AG09319 (cell line): Measurements from ENCODE around the gene POU2F3.
"Not testable (repeated sequence)": the region's sequence is repeated elsewhere in the genome, so short reads cannot be mapped to it uniquely, and the experiment has no call there.

Experiments
- DNase-seq: peaks from one replicate; pipeline ENCODE4 v3.0.0-alpha.2; 2010; ENCODE audit warnings: low read depth; ENCODE audit errors: extremely low read depth
- TF ChIP-seq, protein P1 (sequence below): IDR thresholded peaks from 2 replicates; pipeline ENCODE4 v1.5.1; 2011; ENCODE audit warnings: low read depth, mild to moderate bottlenecking, inconsistent platforms, low read length, moderate library complexity

Gene POU2F3

DNA sequence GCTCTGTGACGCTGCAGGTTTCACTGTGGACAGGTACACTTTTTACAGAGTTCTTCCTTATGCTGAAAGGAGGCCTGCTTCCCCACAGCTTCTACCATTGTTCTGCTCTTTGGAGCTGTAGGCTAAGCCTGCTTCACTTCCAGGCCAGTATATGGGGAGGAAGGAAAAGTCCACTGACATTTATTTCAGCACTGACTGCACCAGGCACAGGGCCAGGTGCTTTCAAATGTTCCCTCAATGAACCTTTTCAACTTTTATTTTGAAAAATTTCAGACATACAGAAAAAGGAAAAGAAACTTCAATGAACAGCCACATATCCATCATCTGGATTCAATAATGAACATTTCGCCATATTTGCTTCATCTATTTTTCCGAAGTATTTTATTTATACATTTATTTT lies 22.0 kb downstream of the POU2F3 start:
- TF ChIP-seq, protein P1, sequence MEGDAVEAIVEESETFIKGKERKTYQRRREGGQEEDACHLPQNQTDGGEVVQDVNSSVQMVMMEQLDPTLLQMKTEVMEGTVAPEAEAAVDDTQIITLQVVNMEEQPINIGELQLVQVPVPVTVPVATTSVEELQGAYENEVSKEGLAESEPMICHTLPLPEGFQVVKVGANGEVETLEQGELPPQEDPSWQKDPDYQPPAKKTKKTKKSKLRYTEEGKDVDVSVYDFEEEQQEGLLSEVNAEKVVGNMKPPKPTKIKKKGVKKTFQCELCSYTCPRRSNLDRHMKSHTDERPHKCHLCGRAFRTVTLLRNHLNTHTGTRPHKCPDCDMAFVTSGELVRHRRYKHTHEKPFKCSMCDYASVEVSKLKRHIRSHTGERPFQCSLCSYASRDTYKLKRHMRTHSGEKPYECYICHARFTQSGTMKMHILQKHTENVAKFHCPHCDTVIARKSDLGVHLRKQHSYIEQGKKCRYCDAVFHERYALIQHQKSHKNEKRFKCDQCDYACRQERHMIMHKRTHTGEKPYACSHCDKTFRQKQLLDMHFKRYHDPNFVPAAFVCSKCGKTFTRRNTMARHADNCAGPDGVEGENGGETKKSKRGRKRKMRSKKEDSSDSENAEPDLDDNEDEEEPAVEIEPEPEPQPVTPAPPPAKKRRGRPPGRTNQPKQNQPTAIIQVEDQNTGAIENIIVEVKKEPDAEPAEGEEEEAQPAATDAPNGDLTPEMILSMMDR: no peak
- DNase-seq: no peak

DNA sequence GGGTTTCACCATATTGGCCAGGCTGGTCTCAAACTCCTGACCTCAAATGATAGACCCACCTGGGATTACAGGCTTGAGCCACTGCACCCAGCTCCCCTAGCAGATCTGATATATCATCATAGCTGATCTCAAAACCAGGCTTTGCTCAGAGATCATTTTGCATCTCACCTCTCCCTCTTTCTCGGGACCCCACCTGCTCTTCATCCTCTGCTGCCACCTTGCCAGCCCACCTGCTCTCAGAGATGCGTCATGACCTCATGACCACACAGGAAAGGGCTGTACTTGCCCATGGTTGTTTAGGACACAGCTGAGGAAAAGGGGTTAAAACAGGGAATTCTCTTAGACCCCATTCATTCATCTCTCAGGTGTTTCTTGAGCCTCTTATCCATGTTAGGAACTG lies 27.4 kb downstream of the POU2F3 start:
- TF ChIP-seq, protein P1: no peak
- no peak for DNase-seq

DNA sequence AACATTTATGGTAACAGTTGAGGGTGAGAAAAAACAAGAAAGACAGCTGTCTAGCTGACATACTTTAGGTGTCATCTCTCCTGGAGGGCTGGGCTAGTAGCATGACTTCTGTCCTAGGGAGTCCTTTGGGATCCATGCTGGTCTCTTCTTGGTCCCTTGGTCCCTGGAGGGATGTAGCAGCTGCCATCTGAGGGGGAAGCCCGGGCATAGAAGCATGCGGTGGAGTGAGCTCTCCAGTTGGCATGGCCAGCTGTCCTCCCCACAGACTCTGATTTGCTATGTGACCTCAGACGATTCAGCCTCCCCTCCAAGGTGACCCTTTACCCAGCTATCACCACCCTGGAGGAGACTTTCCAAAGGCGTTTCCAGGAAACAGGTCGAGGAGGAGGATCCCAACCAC lies 28.7 kb downstream of the POU2F3 start:
- no peak for DNase-seq
- TF ChIP-seq, protein P1: no peak

DNA sequence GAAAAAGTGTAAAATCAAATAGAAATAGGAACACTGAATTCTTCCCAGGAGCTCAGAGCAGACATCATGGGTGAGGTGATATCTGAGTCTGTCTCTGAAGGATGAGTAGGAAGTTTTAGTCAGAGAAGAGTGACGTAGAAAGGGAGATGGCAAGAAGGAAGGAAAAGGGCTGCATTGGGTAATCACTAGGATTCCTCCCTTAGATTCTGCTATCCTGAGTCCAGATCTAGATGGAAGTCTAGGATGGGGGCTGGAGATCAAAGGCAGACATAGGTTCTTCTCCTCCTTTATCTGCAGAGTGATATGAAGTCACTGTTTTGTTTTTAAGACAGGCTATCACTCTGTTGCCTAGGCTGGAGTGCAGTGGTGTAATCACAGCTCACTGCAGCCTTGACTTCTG lies 30.4 kb downstream of the POU2F3 start:
- TF ChIP-seq, protein P1: no peak
- no peak for DNase-seq

DNA sequence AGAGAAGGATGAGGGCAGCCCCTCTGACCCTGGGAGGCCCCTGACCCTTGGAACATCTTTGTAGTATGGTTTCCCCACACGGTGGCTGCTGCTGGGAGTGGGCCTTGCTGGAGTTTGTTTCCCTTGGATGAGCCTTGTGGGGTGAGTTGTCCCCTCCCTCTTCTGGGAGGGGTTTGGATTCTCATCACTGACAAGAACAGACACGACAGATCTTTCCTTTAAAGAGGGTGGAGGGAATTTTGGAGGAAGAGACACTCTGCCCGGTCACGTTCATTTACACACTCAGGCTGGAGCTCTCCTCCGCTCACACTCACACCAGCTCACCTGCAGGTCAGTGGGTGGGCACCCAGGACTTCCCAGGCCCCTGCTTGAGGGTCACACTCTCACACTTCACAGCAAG lies 31.7 kb downstream of the POU2F3 start:
- no peak for DNase-seq
- TF ChIP-seq, protein P1: no peak

DNA sequence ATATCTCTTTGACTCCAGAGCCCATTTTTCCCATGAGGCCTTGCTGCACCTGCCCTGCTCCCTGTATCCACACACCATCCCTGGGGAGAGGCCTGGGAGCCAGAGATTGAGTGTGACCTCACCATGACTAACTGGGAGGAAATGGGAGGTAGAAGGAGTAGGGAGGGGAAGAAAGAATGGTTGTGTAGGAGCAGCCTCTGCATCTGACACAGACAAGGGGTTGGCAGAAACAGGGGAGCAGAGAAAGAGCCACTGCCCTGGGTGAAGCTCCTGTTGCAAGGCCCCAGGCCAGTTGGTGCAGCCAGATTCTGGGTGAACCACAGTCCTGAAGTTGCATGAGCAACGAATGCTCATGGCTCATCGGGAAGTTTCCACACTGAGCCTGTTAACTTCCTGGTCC lies 32.4 kb downstream of the POU2F3 start:
- DNase-seq: no peak
- TF ChIP-seq, protein P1: no peak

DNA sequence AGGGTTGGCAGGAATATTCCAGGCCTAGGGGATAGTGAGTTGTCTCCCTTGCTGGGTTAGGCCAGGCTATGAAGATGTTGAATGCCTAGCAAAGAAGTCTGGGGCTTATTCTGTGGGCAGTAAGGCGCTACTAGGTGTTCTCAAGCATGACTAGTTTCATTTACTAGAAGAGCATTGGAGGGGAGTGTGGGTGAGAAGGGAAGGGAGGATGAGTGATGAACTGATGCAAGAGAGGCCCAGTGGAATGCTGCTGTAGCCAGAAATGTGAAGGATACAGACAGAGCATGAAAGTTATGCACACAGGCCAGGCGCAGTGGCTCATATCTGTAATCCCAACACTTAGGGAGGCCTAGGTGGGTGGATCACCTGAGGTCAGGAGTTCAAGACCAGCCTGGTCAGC lies 33.5 kb downstream of the POU2F3 start:
- TF ChIP-seq, protein P1: no peak
- no peak for DNase-seq

DNA sequence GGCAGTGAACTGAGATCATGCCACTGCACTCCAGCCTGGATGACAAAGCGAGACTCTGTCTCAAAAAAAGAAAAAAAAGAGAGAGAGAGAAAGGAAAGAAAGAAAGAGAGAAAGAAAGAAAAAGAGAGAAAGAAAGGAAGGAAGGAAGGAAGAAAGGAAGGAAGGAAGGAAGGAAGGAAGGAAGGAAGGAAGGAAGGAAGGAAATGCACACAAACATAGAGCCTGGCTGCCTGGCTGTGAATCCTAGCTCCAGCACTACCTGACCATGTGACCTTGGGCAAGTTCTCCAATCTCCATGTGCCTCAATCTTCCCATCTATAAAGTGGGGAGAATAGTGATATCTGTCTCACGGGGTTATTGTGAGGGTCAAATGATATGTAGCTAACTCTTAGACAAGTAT lies 34.0 kb downstream of the POU2F3 start:
- DNase-seq: not testable (repeated sequence)
